GM19468 (cell line): ENCODE data around the gene NPAS2.

Experiments
- ATAC-seq: cut with Tn5 transposase; IDR thresholded peaks from one replicate; pipeline ENCODE4 v1.9.1; 2021; ENCODE audit warnings: mild to moderate bottlenecking, moderate library complexity, moderate number of reproducible peaks; ENCODE audit not compliant: unreplicated experiment; ENCODE audit errors: extremely low read depth

Gene NPAS2

GRCh38 chr2:100957996-100958653 is 138.2 kb downstream of the NPAS2 start:
- no peak for ATAC-seq

- no peak for ATAC-seq
Observed at GRCh38 chr2:100959225-100959880, 139.4 kb downstream of the NPAS2 start.

DNA sequence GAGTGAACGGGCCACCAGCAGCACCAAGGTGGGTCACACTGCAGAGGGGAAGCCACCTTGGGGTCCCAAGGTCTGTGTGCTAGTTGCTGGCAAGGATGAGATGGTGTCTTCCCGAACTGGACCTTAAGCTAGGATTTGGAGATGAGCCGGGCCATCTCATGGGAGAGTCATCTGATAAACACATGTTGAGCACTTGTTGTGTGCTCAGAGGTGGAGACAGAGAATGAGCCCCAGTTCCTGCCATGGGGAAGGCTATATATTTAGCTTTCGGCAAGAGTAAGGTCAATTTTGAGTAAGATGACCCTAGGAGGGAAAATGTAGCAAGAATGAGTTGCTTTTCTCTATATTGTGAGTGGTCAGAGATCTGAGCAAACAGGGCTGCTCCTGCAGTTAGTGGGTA is 140.7 kb downstream of the NPAS2 start:
- ATAC-seq = no peak

DNA sequence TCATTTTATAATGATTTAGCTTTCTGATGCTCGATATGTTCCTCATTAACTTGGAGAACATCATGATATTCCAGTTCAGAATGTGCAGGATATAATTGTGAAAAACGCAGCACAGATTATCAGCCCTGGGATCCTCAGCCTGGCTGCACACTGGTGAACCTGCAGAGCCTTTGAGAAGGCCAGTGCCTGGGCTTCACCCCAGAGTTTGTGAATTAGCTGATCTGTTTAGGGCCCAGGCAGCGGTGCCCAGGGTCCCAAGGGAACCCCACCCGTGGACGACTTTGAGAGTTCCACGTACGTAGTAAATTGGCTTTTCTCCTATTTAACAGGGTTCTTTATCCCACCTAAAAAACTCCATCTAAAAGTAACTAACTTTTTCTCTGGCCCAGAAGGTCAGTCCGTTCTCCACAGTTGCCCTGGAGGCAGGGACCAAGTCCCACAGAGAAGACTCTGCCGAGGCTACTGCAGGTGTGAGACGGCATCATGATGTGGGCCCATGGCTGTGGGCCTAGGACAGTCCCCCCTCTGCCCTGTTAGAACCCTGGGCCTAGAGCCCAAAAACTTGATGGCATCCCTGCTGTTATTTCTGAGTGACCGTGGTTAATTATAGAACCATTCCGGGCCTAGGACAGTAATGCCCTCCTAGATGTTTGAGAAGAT is 142.6 kb downstream of the NPAS2 start:
- ATAC-seq = no peak

DNA sequence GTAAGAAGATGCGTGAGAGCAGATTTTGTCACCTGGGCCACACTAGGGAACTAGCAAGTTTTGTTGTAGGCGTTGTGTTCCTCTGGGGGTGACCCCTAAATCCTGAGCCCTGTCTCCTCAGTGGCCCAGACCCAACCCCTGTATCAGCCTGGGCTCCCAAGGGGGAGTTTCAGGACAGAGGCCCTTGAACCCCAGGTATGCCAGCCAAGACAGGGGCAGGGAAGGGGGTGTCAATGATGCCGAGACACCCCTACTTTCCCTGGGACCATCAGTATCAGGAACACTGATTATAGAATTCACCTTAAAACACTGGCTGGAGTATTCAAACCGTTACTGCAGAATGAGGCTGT is 143.1 kb downstream of the NPAS2 start:
- ATAC-seq = no peak

DNA sequence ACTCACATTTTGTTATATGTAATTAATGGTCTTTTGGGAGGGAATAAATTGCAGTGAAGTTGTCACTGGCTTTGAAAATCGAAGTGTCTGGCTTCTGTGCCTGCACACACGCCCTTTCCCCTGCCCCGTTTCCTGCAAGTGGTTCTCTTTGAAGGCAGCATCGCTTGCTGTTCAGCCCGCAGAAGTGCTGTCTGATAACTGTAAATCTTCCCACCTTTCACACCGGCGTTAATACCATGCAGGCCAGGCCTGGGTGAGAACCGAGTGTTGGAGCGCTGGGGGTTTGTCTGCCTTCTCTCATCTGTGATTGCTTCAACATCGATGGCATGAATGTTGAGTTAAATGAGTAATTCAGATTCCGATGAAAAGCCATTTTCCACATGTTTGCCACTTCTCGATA is 144.3 kb downstream of the NPAS2 start:
- ATAC-seq = no peak

- ATAC-seq = no peak
Observed at GRCh38 chr2:100964681-100965169, 144.8 kb downstream of the NPAS2 start.

- no peak for ATAC-seq
Observed at GRCh38 chr2:100965596-100965995, 145.7 kb downstream of the NPAS2 start.

DNA sequence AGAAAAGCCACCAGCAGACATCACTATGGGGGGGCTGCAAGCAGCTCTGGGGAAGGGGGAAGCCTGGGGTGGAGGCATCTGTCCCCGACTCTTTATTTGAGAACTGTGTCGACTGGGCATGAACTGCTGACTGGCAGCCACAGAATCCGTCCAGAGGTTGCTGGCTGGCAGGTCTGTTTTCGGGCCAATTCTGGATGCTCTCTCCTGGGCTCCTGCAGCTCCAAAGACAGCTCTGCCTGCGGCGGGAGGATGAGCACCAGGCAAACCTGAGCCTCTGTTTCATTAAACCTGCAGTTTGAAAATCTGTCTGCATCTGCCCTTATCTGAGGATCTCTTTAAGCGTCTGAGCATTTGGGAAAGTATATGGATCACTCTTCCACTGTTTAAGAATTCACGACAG is 147.8 kb downstream of the NPAS2 start:
- no peak for ATAC-seq

DNA sequence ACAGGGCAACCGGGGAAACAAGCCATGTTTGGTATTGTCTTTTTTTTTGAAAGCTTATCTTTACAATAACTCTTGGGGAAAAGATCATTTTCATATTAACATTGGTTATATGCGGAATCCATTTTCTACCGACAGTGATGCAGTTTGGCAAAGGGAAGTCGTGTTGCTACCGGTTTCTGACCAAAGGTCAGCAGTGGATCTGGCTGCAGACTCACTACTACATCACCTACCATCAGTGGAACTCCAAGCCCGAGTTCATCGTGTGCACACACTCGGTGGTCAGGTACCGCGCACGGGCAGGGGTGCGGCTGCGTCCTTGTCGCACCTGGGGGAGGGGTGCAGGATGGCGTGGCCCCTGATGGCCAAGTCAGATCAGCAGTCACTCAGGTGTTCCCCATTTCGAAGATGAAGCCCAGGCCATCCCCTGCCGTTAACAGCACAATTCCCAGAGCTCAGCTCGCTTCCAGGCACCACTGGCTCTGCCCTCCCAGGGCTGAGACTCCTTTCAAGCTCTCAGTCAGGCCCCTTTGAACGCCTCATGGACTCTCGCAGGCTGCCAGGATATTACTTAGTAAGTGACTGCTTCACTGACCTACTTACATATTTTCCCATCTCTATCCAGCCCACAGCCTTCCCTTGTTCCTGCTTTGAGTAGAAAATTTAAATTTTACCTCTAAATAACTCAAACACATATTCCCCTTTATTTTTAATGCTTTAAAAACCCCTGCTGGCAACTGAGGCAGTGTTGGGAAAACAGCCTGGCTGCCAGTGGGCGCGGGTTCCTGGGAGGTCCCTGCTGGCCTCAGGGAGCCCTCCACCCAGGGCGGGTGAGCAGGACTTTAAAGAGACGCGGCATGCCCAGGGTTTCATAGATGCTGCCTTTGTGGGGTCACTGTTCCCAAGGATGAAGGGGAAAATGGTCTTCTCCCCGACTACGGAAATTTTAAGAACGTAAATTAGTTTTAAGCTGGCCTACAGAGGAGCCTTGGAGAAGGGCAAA is 148.5 kb downstream of the NPAS2 start:
- ATAC-seq = no peak

GRCh38 chr2:100969998-100970397 is 150.1 kb downstream of the NPAS2 start:
- ATAC-seq = no peak

DNA sequence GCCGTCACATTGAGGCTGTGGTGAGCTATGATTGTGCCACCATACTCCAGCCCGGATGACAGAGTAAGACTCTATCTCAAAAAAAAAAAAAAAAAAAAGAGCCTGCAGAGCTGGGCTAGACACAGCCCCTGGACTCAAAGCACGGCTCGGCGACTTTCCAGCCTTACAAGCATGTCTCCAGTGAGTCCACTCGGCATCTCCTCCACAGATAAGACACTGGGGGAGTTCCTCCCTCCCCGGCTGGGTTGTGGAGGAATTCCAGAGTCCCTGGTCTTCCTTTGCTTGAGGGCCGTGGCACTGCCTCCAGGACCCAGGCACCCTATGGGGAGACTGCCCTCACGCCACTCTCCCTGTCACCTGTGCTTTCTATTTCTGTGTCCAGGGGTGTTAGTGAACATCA is 151.3 kb downstream of the NPAS2 start:
- ATAC-seq = no peak

GRCh38 chr2:100972452-100972851 is 152.5 kb downstream of the NPAS2 start:
- no peak for ATAC-seq

- no peak for ATAC-seq
Observed at GRCh38 chr2:100974712-100975520, 155.0 kb downstream of the NPAS2 start.

GRCh38 chr2:100975521-100975785 is 155.5 kb downstream of the NPAS2 start:
- no peak for ATAC-seq

- ATAC-seq = no peak
Observed at GRCh38 chr2:100976061-100976460, 156.1 kb downstream of the NPAS2 start.

- no peak for ATAC-seq
Observed at GRCh38 chr2:100976645-100977391, 156.9 kb downstream of the NPAS2 start.

DNA sequence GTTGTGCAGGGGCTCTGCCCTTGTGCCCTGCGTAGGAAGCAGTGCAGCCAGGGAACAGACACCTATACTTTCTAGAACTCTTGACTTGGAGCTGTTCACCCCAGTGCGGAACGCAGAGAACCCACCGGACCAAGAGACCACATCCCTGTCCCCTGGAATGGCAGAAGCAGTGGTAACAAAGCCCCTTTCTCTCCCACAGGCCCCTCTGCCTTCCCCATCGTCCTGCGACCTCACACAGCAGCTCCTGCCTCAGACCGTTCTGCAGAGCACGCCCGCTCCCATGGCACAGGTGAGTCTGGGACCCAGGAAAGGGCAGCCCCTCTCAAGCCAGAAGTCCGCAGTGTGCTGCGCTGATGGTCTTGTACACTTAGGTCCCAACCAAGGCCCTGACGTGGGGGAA is 157.6 kb downstream of the NPAS2 start:
- no peak for ATAC-seq

GRCh38 chr2:100978582-100979191 is 158.7 kb downstream of the NPAS2 start:
- ATAC-seq = no peak
